IPS DF 6.9 (cell line): ENCODE data around the gene BAHCC1.

Experiments
- DNase-seq: peaks from one replicate; pipeline ENCODE4 v3.0.0-alpha.2; 2013; ENCODE audit warnings: low read depth, low spot score
- H3K27ac ChIP-seq: one replicate; pipeline ENCODE4 v1.5.1; 2013; ENCODE audit warnings: low read length, control low read depth
- H3K27me3 ChIP-seq: 2 replicates; pipeline ENCODE4 v1.6.1; 2013; ENCODE audit warnings: mild to moderate bottlenecking, low read length; ENCODE audit not compliant: control insufficient read depth, insufficient read depth
- H3K36me3 ChIP-seq: 2 replicates; pipeline ENCODE4 v1.6.1; 2013; ENCODE audit warnings: low read length; ENCODE audit not compliant: control insufficient read depth, insufficient read depth
- H3K4me1 ChIP-seq: 2 replicates; pipeline ENCODE4 v1.6.1; 2013; ENCODE audit warnings: low read length; ENCODE audit not compliant: control insufficient read depth, insufficient read depth
- H3K4me3 ChIP-seq: 2 replicates; pipeline ENCODE4 v1.5.1; 2013; ENCODE audit warnings: mild to moderate bottlenecking, low read length
- H3K9me3 ChIP-seq: 2 replicates; pipeline ENCODE4 v1.6.1; 2013; ENCODE audit warnings: low read length, inconsistent platforms; ENCODE audit not compliant: control insufficient read depth, insufficient read depth
- WGBS: extraction: QIAGEN DNeasy Blood & Tissue Kit; methylation state at CpG from one replicate; pipeline ENCODE4 v1.1.7; 2013; ENCODE audit warnings: mixed read lengths, missing lambda C conversion rate; ENCODE audit not compliant: insufficient read length, insufficient coverage; 5-methylcytosine and 5-hydroxymethylcytosine counted together

BAHCC1 gene

DNA sequence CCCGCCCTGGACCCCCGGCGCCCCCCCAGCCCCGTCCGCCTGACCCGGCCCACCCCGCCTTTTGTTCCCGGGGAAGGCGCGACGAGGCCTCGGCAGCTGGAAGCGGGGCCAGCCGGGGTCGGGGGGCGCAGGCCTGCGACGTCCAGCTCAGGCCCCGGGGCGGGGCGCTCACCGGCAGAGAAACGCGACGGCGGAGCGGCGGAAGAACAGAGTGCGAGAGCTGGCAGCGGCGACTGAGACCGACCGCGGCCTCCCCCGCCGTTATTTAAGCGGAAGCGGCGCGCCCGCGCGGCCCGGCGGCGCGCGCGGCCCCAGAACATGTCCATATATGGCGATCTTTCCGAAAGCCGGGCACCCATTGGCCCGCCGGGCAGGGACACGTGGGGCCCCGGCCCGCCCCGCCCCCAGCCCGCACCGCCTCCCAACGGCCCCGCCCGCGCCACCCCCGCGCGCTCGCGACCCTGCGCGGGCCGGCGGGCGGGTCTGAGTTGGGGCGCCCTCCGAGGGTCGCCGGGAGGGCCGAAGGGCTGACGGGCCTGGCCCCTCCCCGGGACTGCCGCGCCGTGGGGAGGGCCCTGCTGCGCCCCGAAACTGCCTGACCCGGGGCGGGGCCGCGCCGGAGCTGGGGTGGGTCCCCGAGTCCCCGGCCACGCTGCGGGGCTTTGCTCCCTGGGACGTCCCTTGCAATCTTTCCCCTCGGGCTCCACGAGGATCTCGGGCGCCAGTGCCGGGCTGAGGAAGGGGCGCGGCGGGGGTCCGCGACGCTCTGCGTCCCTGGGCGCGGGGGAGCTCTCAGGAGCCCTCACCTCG lies 117.5 kb downstream of the BAHCC1 start, which contains the start of gene ACTG1:
ACTG1 (minus strand) TSS at position 238 of the 810 bp plus-strand sequence. CDS start 445 bp downstream, outside the sequence.
- DNase-seq = no peak
- no peaks in the 10 kb centered on the region for H3K27me3 ChIP-seq
- no CpG with 5 or more reads among the region's 111 CpGs for whole genome bisulfite sequencing
- peaks cover 24% of the 10 kb centered on the region for H3K36me3 ChIP-seq
- H3K27ac ChIP-seq = no peak within 1 kb of the TSS
- H3K4me3 ChIP-seq = peak within 1 kb of the TSS; percentile 83
- no peaks in the 10 kb centered on the region for H3K9me3 ChIP-seq
- peaks cover 7% of the 10 kb centered on the region for H3K4me1 ChIP-seq

DNA sequence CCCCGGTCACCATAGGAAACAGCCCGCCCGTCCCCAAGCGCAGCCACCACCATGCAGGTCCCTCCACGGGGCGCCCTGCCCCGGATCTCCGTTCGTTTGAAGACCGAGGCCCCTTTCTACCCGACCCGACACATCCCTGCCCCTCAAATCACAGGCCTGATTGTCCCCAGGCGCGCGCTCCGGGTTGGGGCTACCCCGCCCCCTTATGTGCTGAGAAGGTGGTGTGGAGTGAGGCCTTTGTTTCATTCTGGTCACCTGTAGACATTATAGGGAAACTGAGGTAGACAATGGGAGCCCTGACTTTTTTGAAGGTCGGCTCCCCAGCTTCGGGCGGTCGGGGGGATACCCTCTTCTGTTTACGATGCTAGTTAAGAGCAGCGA lies 118.1 kb downstream of the BAHCC1 start:
- H3K4me1 ChIP-seq = peaks cover 9% of the 10 kb centered on the region
- H3K27ac ChIP-seq = no peak overlapping the region
- no peak for DNase-seq
- no peaks in the 10 kb centered on the region; the same call in 1 of the 2 replicates for H3K27me3 ChIP-seq
- peak overlapping the region; percentile 73; the same call in 1 of the 2 replicates for H3K4me3 ChIP-seq
- H3K9me3 ChIP-seq = no peaks in the 10 kb centered on the region
- no CpG with 5 or more reads among the region's 23 CpGs for WGBS
- peaks cover 24% of the 10 kb centered on the region for H3K36me3 ChIP-seq

DNA sequence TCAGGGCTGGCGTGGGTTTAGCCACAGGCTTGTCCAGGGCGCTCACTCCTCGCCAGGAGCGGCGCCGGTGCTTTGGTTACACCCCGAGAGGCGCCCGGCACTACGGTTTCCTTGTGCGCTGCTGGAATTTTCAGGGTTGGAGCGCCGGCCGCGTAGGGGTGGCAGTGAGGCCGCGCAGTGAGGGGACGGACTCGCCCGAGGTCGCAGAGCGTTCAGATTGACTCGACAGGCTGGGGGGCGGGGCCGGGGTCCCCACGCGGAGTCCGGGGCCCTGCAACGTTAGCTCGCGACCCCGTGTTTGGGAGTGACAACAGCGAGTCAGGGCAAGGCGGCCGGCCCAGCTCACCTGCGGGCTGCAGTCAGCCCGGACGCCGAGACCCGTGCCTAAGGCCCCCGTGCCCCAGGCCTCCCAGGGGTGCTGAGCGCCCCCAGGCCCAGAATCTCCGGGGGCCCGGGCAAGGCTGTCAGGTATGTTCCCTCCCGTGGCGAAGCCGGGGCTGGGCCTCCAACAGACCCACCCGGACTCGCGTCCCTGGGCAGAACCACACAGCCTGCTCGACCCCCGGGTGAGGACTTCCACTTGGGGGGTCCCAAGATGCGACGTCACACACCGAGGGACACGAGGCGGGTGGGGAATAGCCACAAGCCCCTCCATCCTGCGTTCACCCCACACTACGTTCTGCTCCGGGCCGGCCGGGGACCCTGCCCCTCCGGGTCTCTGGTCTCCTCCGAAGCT lies 118.7 kb downstream of the BAHCC1 start:
- Histone ChIP-seq H3K27ac (no peak overlapping the region), H3K9me3 (no peaks in the 10 kb centered on the region), H3K27me3 (no peaks in the 10 kb centered on the region; the same call in 1 of the 2 replicates), H3K36me3 (peaks cover 24% of the 10 kb centered on the region), H3K4me1 (peaks cover 12% of the 10 kb centered on the region), H3K4me3 (peak overlapping the region; percentile 73)
- no CpG with 5 or more reads among the region's 64 CpGs for WGBS
- DNase-seq = no peak

DNA sequence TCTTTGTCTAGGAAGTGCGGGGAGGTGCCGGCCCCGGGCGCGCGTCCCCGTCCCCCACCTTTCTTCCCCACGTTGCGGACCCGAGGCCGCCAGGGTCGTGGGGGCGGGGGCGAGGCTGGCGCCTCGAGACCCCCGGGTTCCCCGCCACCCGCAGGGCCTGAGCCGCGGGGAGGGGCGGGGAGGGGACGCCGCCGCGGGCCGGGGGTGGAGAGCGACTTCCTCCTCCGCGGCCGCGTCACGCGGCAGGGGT lies 119.2 kb downstream of the BAHCC1 start:
- no peak for DNase-seq
- H3K4me1 ChIP-seq = peaks cover 12% of the 10 kb centered on the region

DNA sequence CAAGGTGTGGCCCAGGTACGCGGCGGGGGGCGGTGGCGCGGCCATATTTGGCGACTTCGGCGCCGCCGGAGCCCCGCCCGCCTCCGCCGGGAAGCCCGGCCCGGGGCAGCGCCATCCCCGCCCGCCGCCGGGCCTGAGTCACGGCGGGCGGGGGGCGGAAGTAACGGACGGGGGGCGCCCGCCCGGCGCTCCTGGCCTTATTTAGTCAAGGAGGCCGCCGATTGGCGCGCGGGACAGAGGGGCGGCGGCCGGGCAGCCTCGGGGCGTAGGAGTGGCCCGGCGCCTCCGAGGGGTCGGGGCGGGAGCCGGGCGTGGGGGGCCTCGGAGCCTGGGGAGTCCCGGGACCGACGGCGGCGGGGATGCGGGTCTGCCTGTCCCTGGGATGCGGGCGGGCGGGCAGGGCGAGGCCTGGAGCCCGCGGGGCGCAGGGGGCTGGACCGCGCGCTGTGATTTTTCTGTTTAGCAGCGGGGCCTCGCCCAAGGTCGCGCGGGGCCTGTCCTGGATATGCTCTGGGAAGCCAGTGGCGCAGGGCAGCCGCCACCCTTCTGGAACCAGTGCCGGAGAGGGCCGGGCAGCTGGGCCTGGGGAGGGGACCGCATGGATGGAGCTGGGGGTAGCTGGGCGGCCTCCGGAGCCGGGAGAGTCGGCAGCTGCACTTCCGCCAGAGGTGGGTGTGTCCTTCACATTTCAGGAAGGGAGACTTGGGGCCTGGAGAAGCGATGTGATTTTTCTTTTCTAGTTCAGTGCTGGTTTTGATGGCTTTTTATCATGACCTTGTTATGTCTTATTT lies 119.7 kb downstream of the BAHCC1 start:
- Histone ChIP-seq H3K4me1 (peaks cover 13% of the 10 kb centered on the region), H3K9me3 (no peaks in the 10 kb centered on the region), H3K4me3 (peak overlapping the region; percentile 73; the same call in 1 of the 2 replicates), H3K27ac (no peak overlapping the region), H3K27me3 (no peaks in the 10 kb centered on the region; the same call in 1 of the 2 replicates), H3K36me3 (peaks cover 19% of the 10 kb centered on the region)
- no CpG with 5 or more reads among the region's 82 CpGs for WGBS
- DNase-seq = no peak

More for the DNA sequence above, 119.2 kb downstream of the BAHCC1 start:
- Histone ChIP-seq H3K27me3 (no peaks in the 10 kb centered on the region; the same call in 1 of the 2 replicates), H3K36me3 (peaks cover 24% of the 10 kb centered on the region), H3K27ac (no peak overlapping the region), H3K9me3 (no peaks in the 10 kb centered on the region), H3K4me3 (peak overlapping the region; percentile 73; the same call in 1 of the 2 replicates)
- no CpG with 5 or more reads among the region's 34 CpGs for WGBS

DNA sequence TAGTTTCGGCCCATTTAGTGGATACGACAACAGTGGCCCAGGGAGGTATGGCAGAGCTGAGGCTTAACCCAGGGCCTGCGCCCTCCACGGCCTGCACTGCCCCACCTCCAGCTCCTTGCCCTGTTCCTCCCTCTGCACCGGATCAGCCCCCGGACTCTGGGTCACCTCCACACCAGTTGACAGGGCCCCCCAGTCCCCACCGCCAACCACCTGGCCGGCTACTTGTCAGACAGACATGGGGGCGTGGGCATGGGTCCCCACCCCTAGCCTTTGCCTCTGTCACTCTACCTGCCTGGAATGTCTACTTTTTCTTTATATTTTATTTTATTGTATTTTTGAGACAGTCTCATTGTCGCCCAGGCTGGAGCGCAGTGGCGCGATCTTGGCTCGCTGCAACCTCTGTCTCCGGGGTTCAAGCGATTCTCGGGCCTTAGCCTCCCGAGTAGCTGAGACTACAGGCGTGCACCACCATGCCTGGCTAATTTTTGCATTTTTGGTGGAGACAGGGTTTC lies 120.3 kb downstream of the BAHCC1 start:
- peaks cover 15% of the 10 kb centered on the region for H3K4me1 ChIP-seq
- H3K9me3 ChIP-seq = no peaks in the 10 kb centered on the region
- no CpG with 5 or more reads among the region's 19 CpGs for WGBS
- peak overlapping the region; percentile 73; the same call in 1 of the 2 replicates for H3K4me3 ChIP-seq
- no peak overlapping the region for H3K27ac ChIP-seq
- H3K27me3 ChIP-seq = no peaks in the 10 kb centered on the region; the same call in 1 of the 2 replicates
- no peak for DNase-seq
- H3K36me3 ChIP-seq = peaks cover 13% of the 10 kb centered on the region
